HG03571 (cell line): ENCODE measurements around the gene WBP1L.
"Not testable (repeated sequence)": the region's sequence is repeated elsewhere in the genome, so short reads cannot be mapped to it uniquely, and the experiment has no call there.

ENCODE experiments used
- ATAC-seq: cut with Tn5 transposase; IDR thresholded peaks from one replicate; pipeline ENCODE4 v1.9.1; 2021; ENCODE audit not compliant: unreplicated experiment

Gene WBP1L

GRCh38 chr10:102834143-102834542 is 90.4 kb downstream of the WBP1L start:
- no peak for ATAC-seq

- no peak for ATAC-seq
Observed at GRCh38 chr10:102835007-102835482, 91.3 kb downstream of the WBP1L start.

GRCh38 chr10:102837230-102837721 is 93.5 kb downstream of the WBP1L start, which contains the start of gene CYP17A1:
TSS of gene CYP17A1 (minus strand) at chr10:102837413. CDS start at chr10:102837361, 52 bp downstream.
- ATAC-seq: no peak

DNA sequence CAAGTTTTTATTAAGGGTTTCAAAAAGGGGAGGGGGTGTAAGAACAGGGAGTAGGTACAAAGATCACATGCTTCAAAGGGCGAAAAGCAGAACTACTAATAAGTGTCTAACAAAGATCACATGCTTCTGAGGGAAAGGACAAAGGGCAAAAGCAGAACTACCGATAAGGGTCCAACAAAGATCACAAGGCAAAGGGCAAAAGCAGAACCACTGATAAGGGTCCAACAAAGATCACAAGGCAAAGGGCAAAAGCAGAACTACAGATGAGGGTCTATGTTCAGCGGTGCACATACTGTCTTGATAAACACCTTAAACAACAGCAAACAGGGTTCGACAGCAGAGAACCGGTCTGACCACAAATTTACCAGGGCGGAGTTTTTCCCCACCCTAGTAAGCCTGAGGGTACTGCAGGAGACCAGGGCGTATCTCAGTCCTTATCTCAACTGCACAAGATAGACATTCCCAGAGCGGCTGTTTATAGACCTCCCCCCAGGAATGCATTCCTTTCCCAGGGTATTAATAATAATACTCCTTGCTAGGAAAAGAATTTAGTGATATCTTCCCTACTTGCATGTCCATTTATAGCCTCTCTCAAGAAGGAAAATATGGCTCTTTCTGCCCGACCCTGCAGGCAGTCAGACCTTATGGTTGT is 94.7 kb downstream of the WBP1L start:
- not testable (repeated sequence) for ATAC-seq

- no peak for ATAC-seq
Observed at GRCh38 chr10:102841827-102842345, 98.1 kb downstream of the WBP1L start.

DNA sequence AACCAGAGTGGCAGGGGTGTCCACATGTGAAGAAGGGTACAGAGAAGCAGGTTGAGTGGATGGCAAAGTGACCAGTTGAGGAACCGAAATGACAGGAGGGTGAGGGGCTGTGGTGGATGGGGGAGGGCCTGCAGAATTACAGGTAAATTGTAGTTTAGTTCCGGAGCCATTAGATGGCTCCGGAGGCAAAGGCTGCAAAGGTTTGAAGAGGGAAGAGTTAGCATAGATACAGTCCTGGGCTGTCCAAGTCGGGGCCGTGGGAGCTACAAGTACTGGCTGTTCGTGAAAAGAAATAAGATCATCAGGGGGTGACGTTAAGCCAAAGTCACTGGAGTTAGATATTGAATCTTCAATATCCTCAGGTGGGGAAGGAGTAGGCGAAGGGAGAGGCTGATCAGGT is 99.4 kb downstream of the WBP1L start:
- not testable (repeated sequence) for ATAC-seq

DNA sequence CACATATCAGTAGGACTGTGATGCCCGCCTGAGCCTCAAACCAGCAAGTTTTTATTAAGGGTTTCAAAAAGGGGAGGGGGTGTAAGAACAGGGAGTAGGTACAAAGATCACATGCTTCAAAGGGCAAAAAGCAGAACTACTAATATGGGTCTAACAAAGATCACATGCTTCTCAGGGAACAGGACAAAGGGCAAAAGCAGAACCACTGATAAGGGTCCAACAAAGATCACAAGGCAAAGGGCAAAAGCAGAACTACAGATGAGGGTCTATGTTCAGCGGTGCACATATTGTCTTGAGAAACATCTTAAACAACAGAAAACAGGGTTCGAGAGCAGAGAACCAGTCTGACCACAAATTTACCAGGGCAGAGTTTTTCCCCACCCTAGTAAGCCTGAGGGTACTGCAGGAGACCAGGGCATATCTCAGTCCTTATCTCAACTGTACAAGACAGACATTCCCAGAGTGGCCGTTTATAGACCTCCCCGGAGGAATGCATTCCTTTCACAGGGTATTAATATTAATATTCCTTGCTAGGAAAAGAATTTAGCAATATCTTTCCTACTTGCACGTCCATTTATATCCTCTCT is 100.5 kb downstream of the WBP1L start:
- not testable (repeated sequence) for ATAC-seq

- no peak for ATAC-seq
Observed at GRCh38 chr10:102845352-102845902, 101.7 kb downstream of the WBP1L start.

- ATAC-seq: no peak
Observed at GRCh38 chr10:102850025-102850518, 106.3 kb downstream of the WBP1L start.

DNA sequence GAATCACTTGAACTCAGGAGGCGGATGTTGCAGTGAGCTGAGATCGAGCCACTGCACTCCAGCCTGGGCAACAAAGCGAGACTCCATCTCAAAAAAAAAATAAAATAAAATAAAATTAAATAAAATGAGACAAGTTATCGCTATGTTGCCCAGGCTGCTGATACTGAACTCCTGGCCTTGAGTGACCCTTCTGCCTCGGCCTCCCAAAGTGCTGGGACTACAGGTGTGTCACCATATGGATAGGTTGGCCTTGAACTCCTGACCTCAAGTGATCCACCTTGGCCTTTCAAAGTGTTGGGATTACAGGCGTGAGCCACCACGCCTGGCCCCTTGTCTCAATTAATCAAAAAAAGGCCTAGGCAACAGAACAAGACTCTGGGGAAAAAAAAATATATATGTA is 109.5 kb downstream of the WBP1L start:
- ATAC-seq: not testable (repeated sequence)

DNA sequence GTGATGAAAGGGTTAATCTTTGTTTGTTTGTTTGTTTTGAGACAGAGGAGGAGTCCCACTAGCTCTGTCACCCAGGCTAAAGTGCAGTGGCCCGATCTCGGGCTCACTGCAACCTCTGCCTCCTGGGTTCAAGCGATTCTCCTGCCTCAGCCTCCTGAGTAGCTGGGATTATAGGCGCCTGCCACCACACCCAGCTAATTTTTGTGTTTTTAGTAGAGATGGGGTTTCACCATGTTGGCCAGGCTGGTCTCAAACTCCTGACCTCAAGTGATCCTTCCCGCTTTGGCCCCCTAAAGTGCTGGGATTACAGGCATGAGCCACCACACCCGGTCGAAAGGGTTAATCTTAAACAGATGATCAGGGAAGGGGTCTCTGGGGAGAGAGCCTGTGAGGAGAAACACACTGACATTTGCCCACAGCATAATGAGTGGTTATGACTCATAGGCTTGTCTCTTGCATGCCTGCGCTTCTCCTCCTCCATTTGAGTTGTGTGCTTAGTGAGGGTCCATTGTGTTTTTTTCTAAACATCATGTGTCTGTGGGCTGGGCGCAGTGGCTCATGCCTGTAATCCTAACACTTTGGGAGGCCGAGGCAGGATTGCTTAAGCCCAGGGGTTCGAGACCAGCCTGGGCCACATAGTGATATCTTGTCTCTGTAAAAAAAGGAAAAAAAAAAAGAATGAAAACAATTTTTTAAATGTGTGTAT is 112.1 kb downstream of the WBP1L start:
- not testable (repeated sequence) for ATAC-seq

GRCh38 chr10:102856758-102857424 is 113.1 kb downstream of the WBP1L start:
- ATAC-seq: no peak

DNA sequence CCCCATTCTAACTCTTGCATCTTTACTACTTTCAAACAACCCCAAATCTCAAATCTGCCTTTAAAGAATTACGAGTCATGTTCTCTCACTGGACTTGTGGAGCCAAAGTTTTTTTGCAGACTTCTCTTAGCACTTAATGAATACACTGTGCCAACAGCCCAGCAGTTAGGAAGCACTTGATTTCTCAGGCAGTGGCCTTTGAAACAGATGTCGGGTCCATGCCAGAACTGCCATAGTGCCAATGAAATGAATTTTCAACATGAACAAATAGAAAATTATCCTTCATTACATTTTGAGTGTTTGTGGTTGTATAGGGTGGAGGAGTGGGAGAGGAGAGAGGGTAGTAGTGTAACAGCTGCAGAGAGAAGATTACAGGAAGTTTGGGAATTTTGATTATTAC is 116.2 kb downstream of the WBP1L start:
- no peak for ATAC-seq

GRCh38 chr10:102863660-102864059 is 119.9 kb downstream of the WBP1L start:
- ATAC-seq: no peak

- no peak for ATAC-seq
Observed at GRCh38 chr10:102865620-102866019, 121.9 kb downstream of the WBP1L start.
